SU-DHL-6 (cell line): Measurements from ENCODE around the gene CD300A.

Experiments used
- H2AFZ ChIP-seq: fragments of 200-600 bp; sonication (generic); 2 replicates; pipeline ENCODE4 v1.6.1; 2014; ENCODE audit warnings: low read depth, mild to moderate bottlenecking, moderate library complexity, mixed read lengths, antibody characterized with exemption, low read length; ENCODE audit not compliant: severe bottlenecking
- H3F3A ChIP-seq: fragments of 200-600 bp; shearing (Covaris generic); 2 replicates; pipeline ENCODE4 v1.6.0; 2016; ENCODE audit warnings: antibody characterized with exemption, mild to moderate bottlenecking; ENCODE audit not compliant: insufficient read depth
- H3K27ac ChIP-seq: fragments of 200-600 bp; sonication (generic); 2 replicates; pipeline ENCODE4 v1.5.1; 2016; ENCODE audit warnings: low read depth, mild to moderate bottlenecking, low read length, moderate library complexity, mixed read lengths
- H3K27me3 ChIP-seq: fragments of 200-600 bp; sonication (generic), shearing (Covaris generic); 2 replicates; pipeline ENCODE4 v1.6.0; 2014; ENCODE audit warnings: mild to moderate bottlenecking, low read length
- H3K36me3 ChIP-seq: fragments of 200-600 bp; sonication (generic); 2 replicates; pipeline ENCODE4 v1.6.1; 2014; ENCODE audit warnings: mild to moderate bottlenecking, low read length, mixed read lengths
- H3K4me2 ChIP-seq: fragments of 300-600, 200-600 bp; shearing (Covaris generic), sonication (generic); 2 replicates; pipeline ENCODE4 v1.6.0; 2014; ENCODE audit warnings: low read length, low read depth, mild to moderate bottlenecking; ENCODE audit not compliant: poor library complexity, severe bottlenecking
- H3K4me3 ChIP-seq: fragments of 200-600 bp; sonication (generic); 2 replicates; pipeline ENCODE4 v1.5.1; 2014; ENCODE audit warnings: antibody characterized with exemption, low read length, mild to moderate bottlenecking, mixed read lengths; ENCODE audit not compliant: insufficient read depth, poor library complexity, severe bottlenecking
- H3K79me2 ChIP-seq: fragments of 200-600 bp; sonication (generic); 2 replicates; pipeline ENCODE4 v1.6.1; 2014; ENCODE audit warnings: mild to moderate bottlenecking, low read length, moderate library complexity; ENCODE audit not compliant: insufficient read depth
- H3K9ac ChIP-seq: fragments of 200-600 bp; sonication (generic); 2 replicates; pipeline ENCODE4 v1.7.0; 2014; ENCODE audit warnings: mild to moderate bottlenecking, low read length
- H3K9me2 ChIP-seq: fragments of 200-600 bp; sonication (generic); replicated peaks from 2 replicates; pipeline ENCODE4 v1.6.1; 2014; ENCODE audit warnings: low read length; ENCODE audit not compliant: insufficient read depth
- H3K9me3 ChIP-seq: fragments of 200-600 bp; sonication (generic); 2 replicates; pipeline ENCODE4 v1.6.1; 2014; ENCODE audit warnings: low read length, mixed read lengths; ENCODE audit not compliant: insufficient read depth
- H4K20me1 ChIP-seq: fragments of 200-600 bp; sonication (generic); 2 replicates; pipeline ENCODE4 v1.6.1; 2014; ENCODE audit warnings: low read depth, mild to moderate bottlenecking, antibody characterized with exemption, low read length, moderate library complexity, mixed read lengths
- EZH2phosphoT487 ChIP-seq: fragments of 200-600 bp; sonication (generic), shearing (Covaris generic); conservative IDR thresholded peaks from 2 replicates; pipeline ENCODE4 v1.6.1; 2018; ENCODE audit warnings: mild to moderate bottlenecking, antibody characterized with exemption, low read length, moderate library complexity, mixed read lengths
- TF ChIP-seq, protein P1 (sequence below): fragments of 200-600 bp; sonication (generic); IDR thresholded peaks from one replicate; pipeline ENCODE4 v1.5.1; 2017; ENCODE audit warnings: antibody characterized with exemption, mild to moderate bottlenecking, low read length, moderate library complexity; ENCODE audit not compliant: insufficient read depth, poor library complexity, severe bottlenecking

Gene CD300A

GRCh38 chr17:74427048-74427762, 39.2 kb upstream of the CD300A start:
- H2AFZ ChIP-seq = no peak overlapping the region
- H3K9me2 ChIP-seq = no peaks in the 10 kb centered on the region
- no peak overlapping the region for H3K4me3 ChIP-seq
- no peaks in the 10 kb centered on the region for H3F3A ChIP-seq
- H3K9me3 ChIP-seq = no peaks in the 10 kb centered on the region
- H3K4me2 ChIP-seq = no peak overlapping the region
- H3K27me3 ChIP-seq = no peaks in the 10 kb centered on the region
- H3K27ac ChIP-seq = no peak overlapping the region
- no peak overlapping the region for H3K9ac ChIP-seq
- H3K79me2 ChIP-seq = no peaks in the 10 kb centered on the region
- no peaks in the 10 kb centered on the region for H3K36me3 ChIP-seq
- H4K20me1 ChIP-seq = no peaks in the 10 kb centered on the region
- no peak for TF ChIP-seq EZH2phosphoT487
- TF ChIP-seq, protein P1, sequence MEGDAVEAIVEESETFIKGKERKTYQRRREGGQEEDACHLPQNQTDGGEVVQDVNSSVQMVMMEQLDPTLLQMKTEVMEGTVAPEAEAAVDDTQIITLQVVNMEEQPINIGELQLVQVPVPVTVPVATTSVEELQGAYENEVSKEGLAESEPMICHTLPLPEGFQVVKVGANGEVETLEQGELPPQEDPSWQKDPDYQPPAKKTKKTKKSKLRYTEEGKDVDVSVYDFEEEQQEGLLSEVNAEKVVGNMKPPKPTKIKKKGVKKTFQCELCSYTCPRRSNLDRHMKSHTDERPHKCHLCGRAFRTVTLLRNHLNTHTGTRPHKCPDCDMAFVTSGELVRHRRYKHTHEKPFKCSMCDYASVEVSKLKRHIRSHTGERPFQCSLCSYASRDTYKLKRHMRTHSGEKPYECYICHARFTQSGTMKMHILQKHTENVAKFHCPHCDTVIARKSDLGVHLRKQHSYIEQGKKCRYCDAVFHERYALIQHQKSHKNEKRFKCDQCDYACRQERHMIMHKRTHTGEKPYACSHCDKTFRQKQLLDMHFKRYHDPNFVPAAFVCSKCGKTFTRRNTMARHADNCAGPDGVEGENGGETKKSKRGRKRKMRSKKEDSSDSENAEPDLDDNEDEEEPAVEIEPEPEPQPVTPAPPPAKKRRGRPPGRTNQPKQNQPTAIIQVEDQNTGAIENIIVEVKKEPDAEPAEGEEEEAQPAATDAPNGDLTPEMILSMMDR = no peak

GRCh38 chr17:74427763-74428153, 38.7 kb upstream of the CD300A start:
- Histone ChIP-seq H3K36me3 (no peaks in the 10 kb centered on the region), H3K4me3 (no peak overlapping the region), H3K9ac (no peak overlapping the region), H3K9me3 (no peaks in the 10 kb centered on the region), H3K27me3 (no peaks in the 10 kb centered on the region), H3K79me2 (no peaks in the 10 kb centered on the region), H3F3A (no peaks in the 10 kb centered on the region), H3K9me2 (no peaks in the 10 kb centered on the region), H2AFZ (no peak overlapping the region), H4K20me1 (no peaks in the 10 kb centered on the region), H3K4me2 (no peak overlapping the region), H3K27ac (no peak overlapping the region)
- TF ChIP-seq EZH2phosphoT487 = no peak
- TF ChIP-seq, protein P1 = no peak

- H3K27me3 ChIP-seq = no peaks in the 10 kb centered on the region
- H3K9me3 ChIP-seq = no peaks in the 10 kb centered on the region
- H3K9me2 ChIP-seq = no peaks in the 10 kb centered on the region
- H3K9ac ChIP-seq = no peak overlapping the region
- H3K4me3 ChIP-seq = no peak overlapping the region
- H2AFZ ChIP-seq = no peak overlapping the region
- no peaks in the 10 kb centered on the region for H3K36me3 ChIP-seq
- H3K4me2 ChIP-seq = no peak overlapping the region
- H3K79me2 ChIP-seq = no peaks in the 10 kb centered on the region
- no peaks in the 10 kb centered on the region for H4K20me1 ChIP-seq
- no peaks in the 10 kb centered on the region for H3F3A ChIP-seq
- TF ChIP-seq, protein P1 = no peak
- TF ChIP-seq EZH2phosphoT487 = no peak
- no peak overlapping the region for H3K27ac ChIP-seq
Observed at GRCh38 chr17:74429604-74430384, 36.6 kb upstream of the CD300A start.
